GM23338 (cell line): ENCODE measurements around the gene PAMR1.

Source experiments
- CREB1 ChIP-seq: fragments of 250-450 bp; sonication (Bioruptor Pico); IDR thresholded peaks from 2 replicates; pipeline ENCODE4 v1.5.0; 2020; ENCODE audit warnings: low read depth, mild to moderate bottlenecking, moderate library complexity
- EZH2 ChIP-seq: fragments of 200-600 bp; sonication (generic); IDR thresholded peaks from one replicate; pipeline ENCODE4 v1.8.0; 2017; ENCODE audit warnings: antibody characterized with exemption, mild to moderate bottlenecking, low read depth; ENCODE audit not compliant: unreplicated experiment
- EZH2phosphoT487 ChIP-seq: fragments of 200-600 bp; sonication (generic); IDR thresholded peaks from one replicate; pipeline ENCODE4 v1.8.1; 2018; ENCODE audit warnings: antibody characterized with exemption; ENCODE audit not compliant: unreplicated experiment
- JUNB ChIP-seq: IDR thresholded peaks from one replicate; pipeline ENCODE4 v1.6.1; 2016; ENCODE audit warnings: antibody characterized with exemption; ENCODE audit not compliant: unreplicated experiment
- POLR2AphosphoS5 ChIP-seq: IDR thresholded peaks from 2 replicates; pipeline ENCODE4 v1.6.1; 2016; ENCODE audit warnings: antibody characterized with exemption, low read depth
- ZNF114 ChIP-seq: fragments of 250-450 bp; sonication (Bioruptor Pico); IDR thresholded peaks from 2 replicates; pipeline ENCODE4 v1.5.0; 2020; ENCODE audit warnings: mild to moderate bottlenecking, moderate library complexity
- TF ChIP-seq, protein P1 (sequence below), 2 experiments: fragments of 200-600 bp in 1 of 2; sonication (generic) in 1 of 2; conservative IDR thresholded peaks; 2 replicates each; pipeline versions ENCODE4 v1.5.1 to v1.6.1; 2016 to 2017; ENCODE audit warnings: antibody characterized with exemption in 2 of 2, low read depth in 2 of 2, mild to moderate bottlenecking in 2 of 2, moderate library complexity in 1 of 2
- TF ChIP-seq, protein P2 (sequence below): fragments of 250-450 bp; sonication (Bioruptor Pico); IDR thresholded peaks from 2 replicates; pipeline ENCODE4 v1.5.0; 2020; ENCODE audit warnings: mild to moderate bottlenecking, moderate library complexity
- TF ChIP-seq, protein P3 (sequence below): IDR thresholded peaks from one replicate; pipeline ENCODE4 v1.6.1; 2018; ENCODE audit warnings: antibody characterized with exemption; ENCODE audit not compliant: unreplicated experiment
- TF ChIP-seq, protein P4 (sequence below): IDR thresholded peaks from 2 replicates; pipeline ENCODE4 v1.6.1; 2016; ENCODE audit warnings: antibody characterized with exemption

- TF ChIP-seq, protein P1, sequence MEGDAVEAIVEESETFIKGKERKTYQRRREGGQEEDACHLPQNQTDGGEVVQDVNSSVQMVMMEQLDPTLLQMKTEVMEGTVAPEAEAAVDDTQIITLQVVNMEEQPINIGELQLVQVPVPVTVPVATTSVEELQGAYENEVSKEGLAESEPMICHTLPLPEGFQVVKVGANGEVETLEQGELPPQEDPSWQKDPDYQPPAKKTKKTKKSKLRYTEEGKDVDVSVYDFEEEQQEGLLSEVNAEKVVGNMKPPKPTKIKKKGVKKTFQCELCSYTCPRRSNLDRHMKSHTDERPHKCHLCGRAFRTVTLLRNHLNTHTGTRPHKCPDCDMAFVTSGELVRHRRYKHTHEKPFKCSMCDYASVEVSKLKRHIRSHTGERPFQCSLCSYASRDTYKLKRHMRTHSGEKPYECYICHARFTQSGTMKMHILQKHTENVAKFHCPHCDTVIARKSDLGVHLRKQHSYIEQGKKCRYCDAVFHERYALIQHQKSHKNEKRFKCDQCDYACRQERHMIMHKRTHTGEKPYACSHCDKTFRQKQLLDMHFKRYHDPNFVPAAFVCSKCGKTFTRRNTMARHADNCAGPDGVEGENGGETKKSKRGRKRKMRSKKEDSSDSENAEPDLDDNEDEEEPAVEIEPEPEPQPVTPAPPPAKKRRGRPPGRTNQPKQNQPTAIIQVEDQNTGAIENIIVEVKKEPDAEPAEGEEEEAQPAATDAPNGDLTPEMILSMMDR (conservative IDR thresholded peaks at IDR 0.05; ENCODE audit: low read depth in 2 of 2): no peak
- no peak for TF ChIP-seq CREB1 (CRISPR knock-in tag)
- no peak for TF ChIP-seq EZH2
- no peak for TF ChIP-seq EZH2phosphoT487
- TF ChIP-seq POLR2AphosphoS5: no peak
- TF ChIP-seq, protein P2, sequence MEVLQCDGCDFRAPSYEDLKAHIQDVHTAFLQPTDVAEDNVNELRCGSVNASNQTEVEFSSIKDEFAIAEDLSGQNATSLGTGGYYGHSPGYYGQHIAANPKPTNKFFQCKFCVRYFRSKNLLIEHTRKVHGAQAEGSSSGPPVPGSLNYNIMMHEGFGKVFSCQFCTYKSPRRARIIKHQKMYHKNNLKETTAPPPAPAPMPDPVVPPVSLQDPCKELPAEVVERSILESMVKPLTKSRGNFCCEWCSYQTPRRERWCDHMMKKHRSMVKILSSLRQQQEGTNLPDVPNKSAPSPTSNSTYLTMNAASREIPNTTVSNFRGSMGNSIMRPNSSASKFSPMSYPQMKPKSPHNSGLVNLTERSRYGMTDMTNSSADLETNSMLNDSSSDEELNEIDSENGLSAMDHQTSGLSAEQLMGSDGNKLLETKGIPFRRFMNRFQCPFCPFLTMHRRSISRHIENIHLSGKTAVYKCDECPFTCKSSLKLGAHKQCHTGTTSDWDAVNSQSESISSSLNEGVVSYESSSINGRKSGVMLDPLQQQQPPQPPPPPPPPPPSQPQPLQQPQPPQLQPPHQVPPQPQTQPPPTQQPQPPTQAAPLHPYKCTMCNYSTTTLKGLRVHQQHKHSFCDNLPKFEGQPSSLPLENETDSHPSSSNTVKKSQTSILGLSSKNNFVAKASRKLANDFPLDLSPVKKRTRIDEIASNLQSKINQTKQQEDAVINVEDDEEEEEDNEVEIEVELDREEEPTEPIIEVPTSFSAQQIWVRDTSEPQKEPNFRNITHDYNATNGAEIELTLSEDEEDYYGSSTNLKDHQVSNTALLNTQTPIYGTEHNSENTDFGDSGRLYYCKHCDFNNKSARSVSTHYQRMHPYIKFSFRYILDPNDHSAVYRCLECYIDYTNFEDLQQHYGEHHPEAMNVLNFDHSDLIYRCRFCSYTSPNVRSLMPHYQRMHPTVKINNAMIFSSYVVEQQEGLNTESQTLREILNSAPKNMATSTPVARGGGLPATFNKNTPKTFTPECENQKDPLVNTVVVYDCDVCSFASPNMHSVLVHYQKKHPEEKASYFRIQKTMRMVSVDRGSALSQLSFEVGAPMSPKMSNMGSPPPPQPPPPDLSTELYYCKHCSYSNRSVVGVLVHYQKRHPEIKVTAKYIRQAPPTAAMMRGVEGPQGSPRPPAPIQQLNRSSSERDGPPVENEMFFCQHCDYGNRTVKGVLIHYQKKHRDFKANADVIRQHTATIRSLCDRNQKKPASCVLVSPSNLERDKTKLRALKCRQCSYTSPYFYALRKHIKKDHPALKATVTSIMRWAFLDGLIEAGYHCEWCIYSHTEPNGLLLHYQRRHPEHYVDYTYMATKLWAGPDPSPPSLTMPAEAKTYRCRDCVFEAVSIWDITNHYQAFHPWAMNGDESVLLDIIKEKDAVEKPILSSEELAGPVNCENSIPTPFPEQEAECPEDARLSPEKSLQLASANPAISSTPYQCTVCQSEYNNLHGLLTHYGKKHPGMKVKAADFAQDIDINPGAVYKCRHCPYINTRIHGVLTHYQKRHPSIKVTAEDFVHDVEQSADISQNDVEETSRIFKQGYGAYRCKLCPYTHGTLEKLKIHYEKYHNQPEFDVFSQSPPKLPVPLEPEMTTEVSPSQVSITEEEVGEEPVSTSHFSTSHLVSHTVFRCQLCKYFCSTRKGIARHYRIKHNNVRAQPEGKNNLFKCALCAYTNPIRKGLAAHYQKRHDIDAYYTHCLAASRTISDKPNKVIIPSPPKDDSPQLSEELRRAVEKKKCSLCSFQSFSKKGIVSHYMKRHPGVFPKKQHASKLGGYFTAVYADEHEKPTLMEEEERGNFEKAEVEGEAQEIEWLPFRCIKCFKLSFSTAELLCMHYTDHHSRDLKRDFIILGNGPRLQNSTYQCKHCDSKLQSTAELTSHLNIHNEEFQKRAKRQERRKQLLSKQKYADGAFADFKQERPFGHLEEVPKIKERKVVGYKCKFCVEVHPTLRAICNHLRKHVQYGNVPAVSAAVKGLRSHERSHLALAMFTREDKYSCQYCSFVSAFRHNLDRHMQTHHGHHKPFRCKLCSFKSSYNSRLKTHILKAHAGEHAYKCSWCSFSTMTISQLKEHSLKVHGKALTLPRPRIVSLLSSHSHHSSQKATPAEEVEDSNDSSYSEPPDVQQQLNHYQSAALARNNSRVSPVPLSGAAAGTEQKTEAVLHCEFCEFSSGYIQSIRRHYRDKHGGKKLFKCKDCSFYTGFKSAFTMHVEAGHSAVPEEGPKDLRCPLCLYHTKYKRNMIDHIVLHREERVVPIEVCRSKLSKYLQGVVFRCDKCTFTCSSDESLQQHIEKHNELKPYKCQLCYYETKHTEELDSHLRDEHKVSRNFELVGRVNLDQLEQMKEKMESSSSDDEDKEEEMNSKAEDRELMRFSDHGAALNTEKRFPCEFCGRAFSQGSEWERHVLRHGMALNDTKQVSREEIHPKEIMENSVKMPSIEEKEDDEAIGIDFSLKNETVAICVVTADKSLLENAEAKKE: no peak
- TF ChIP-seq, protein P3, sequence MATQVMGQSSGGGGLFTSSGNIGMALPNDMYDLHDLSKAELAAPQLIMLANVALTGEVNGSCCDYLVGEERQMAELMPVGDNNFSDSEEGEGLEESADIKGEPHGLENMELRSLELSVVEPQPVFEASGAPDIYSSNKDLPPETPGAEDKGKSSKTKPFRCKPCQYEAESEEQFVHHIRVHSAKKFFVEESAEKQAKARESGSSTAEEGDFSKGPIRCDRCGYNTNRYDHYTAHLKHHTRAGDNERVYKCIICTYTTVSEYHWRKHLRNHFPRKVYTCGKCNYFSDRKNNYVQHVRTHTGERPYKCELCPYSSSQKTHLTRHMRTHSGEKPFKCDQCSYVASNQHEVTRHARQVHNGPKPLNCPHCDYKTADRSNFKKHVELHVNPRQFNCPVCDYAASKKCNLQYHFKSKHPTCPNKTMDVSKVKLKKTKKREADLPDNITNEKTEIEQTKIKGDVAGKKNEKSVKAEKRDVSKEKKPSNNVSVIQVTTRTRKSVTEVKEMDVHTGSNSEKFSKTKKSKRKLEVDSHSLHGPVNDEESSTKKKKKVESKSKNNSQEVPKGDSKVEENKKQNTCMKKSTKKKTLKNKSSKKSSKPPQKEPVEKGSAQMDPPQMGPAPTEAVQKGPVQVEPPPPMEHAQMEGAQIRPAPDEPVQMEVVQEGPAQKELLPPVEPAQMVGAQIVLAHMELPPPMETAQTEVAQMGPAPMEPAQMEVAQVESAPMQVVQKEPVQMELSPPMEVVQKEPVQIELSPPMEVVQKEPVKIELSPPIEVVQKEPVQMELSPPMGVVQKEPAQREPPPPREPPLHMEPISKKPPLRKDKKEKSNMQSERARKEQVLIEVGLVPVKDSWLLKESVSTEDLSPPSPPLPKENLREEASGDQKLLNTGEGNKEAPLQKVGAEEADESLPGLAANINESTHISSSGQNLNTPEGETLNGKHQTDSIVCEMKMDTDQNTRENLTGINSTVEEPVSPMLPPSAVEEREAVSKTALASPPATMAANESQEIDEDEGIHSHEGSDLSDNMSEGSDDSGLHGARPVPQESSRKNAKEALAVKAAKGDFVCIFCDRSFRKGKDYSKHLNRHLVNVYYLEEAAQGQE: no peak
- no peak for TF ChIP-seq JUNB
- TF ChIP-seq ZNF114: no peak
- TF ChIP-seq, protein P4, sequence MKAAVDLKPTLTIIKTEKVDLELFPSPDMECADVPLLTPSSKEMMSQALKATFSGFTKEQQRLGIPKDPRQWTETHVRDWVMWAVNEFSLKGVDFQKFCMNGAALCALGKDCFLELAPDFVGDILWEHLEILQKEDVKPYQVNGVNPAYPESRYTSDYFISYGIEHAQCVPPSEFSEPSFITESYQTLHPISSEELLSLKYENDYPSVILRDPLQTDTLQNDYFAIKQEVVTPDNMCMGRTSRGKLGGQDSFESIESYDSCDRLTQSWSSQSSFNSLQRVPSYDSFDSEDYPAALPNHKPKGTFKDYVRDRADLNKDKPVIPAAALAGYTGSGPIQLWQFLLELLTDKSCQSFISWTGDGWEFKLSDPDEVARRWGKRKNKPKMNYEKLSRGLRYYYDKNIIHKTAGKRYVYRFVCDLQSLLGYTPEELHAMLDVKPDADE: no peak
These were observed 38.5 kb downstream of the PAMR1 start for GRCh38 chr11:35486934-35487333.
